ENCODE data around the gene HAUS8. TPM values are rescaled to one million over a fixed set of nuclear protein-coding genes. Genes with fewer than 3 reads are reported as not detected.
"Not testable (repeated sequence)": the region's sequence is repeated elsewhere in the genome, so short reads cannot be mapped to it uniquely, and the experiment has no call there.

Gene HAUS8
- total RNA-seq, 4 donors from 2014 or later = 6.4 to 9.1 (median 6.8) TPM

DNA sequence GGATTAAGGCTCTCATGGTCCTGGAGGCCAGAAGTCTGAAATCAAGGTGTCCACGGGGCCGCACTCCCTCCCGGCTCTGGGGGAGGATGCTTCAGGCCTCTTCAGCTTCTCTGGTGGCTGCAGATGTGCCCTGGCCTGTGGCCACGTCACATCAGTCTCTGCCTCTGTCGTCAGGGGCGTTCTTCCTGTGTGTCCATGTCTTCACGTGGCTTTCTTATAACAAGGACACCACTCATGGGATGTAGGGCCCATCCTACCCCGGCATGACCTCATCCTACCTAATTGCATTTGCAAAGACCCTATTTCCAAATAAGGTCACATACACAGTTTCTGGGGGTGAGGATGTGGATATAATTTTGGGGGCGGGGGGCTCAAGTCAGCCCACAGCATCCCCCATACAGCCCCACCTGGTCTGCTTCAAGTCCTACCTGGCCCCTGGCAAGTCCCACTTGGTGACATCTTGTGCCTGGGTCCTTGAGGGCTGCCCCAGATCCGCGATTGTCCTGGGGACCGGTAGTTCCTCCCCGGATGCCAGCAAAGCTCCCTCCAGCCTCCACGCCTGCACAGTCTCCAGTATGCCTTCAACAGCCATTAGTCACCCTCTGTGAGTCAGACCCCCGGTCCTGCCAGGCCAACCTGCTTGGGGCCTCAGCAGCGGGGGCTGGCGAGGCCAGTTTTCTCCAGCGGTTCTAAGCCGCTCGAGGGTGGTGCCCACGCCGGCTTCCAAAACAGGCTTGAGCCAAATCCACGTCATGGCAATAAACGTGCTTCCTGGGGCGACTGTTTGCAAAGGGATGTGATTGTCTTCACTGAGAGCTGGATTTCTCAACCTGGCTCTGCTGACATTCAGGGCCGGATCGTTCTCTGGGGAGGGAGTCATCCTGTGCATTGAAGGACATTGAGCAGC is 32.5 kb upstream of the HAUS8 start:
- no peaks in the 10 kb centered on the region for H3K9me3 ChIP-seq
- peaks cover 0 to 13% of the 10 kb centered on the region in 2 donors for H3K4me1 ChIP-seq
- no peak for TF ChIP-seq POLR2A (IDR thresholded peaks at IDR 0.05)
- intact Hi-C loops (cut with DNase I) = no loop called here
- no peaks in the 10 kb centered on the region for H3K27me3 ChIP-seq
- 70 to 80% methylated on average over 25 to 27 of the region's 27 CpGs for WGBS, 2 donors
- H3K4me3 ChIP-seq (replicated peaks in 1 of 3) = no peak overlapping the region
- no peaks in the 10 kb centered on the region for H3K36me3 ChIP-seq
- peak overlapping the region in 1 of 3 donors; percentile 44 for H3K27ac ChIP-seq
- DNase-seq = peak; percentile 30 to 42

DNA sequence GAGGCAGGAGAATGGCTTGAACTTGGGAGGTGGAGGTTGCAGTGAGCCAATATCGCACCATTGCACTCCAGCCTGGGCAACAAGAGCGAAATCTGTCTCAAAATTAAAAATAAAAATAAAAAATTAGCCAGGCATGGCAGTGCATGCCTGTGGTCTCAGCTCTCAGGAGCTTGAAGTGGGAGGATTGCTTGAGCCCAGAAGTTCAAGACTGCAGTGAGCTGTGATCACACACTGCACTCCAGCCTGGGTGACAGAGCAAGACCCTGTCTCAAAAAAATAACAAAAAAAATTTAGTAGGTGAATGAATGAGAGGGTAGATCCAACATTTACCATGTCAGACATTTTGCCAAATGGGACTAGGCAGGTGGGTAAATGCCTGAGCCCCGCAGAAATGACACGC is 31.7 kb upstream of the HAUS8 start:
- peaks cover 0 to 13% of the 10 kb centered on the region in 2 donors for H3K4me1 ChIP-seq
- DNase-seq; intact Hi-C loops (cut with DNase I); H3K27me3 ChIP-seq; H3K9me3 ChIP-seq; H3K36me3 ChIP-seq; H3K4me3 ChIP-seq (replicated peaks in 1 of 3); H3K27ac ChIP-seq: not testable (repeated sequence)
- 96 to 98% methylated on average over 4 of the region's 4 CpGs for WGBS, 2 donors

DNA sequence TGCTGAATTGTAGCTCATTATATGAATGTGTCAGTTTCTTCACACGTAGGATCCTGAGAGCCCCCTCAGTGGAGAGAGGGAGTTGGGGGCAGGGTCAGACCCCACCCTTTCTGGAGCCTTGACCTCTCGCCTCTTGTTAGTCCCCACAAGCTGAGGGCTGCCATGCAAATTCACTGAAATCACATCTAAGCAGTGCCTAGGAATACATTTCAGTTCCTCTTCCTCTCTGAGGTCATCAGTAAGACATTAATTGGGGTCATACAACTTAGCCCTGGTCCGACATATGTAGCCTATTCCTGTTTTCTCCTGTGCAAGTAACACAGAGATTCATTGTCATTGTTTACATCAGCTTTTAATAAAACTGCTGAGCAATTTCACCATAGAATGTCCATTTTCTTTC is 30.3 kb upstream of the HAUS8 start:
- Histone ChIP-seq H3K27ac (no peak overlapping the region), H3K4me1 (peaks cover 0 to 13% of the 10 kb centered on the region in 2 donors), H3K27me3 (no peaks in the 10 kb centered on the region), H3K36me3 (peaks cover 10% of the 10 kb centered on the region in 2 donors), H3K4me3 (replicated peaks in 1 of 3) (no peak overlapping the region), H3K9me3 (no peaks in the 10 kb centered on the region)
- no peak for DNase-seq
- intact Hi-C loops (cut with DNase I) = no loop called here
- 76 to 78% methylated on average over 3 of the region's 3 CpGs for WGBS, 2 donors
- no peak for TF ChIP-seq POLR2A (IDR thresholded peaks at IDR 0.05)
- TF ChIP-seq, protein P1, sequence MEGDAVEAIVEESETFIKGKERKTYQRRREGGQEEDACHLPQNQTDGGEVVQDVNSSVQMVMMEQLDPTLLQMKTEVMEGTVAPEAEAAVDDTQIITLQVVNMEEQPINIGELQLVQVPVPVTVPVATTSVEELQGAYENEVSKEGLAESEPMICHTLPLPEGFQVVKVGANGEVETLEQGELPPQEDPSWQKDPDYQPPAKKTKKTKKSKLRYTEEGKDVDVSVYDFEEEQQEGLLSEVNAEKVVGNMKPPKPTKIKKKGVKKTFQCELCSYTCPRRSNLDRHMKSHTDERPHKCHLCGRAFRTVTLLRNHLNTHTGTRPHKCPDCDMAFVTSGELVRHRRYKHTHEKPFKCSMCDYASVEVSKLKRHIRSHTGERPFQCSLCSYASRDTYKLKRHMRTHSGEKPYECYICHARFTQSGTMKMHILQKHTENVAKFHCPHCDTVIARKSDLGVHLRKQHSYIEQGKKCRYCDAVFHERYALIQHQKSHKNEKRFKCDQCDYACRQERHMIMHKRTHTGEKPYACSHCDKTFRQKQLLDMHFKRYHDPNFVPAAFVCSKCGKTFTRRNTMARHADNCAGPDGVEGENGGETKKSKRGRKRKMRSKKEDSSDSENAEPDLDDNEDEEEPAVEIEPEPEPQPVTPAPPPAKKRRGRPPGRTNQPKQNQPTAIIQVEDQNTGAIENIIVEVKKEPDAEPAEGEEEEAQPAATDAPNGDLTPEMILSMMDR (IDR thresholded peaks at IDR 0.05) = no peak

DNA sequence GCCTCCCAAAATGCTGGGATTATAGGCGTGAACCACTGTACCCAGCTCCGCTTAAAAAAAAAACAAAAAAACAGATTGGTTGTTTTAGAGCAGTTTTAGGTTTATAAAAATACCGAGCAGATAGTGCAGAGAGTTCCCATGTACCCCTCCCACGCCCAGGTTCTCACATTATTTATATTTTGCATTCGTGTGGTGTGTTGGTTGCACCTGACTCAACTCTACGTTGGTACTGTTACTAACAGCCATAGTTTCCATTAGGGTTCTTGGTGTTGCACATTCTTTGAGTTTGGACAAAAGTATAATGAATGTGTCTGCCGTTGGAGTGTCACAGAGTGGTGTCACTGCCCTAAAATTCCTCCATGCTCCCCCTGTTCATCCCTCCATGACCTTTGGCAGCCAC is 29.4 kb upstream of the HAUS8 start:
- TF ChIP-seq, protein P1 (IDR thresholded peaks at IDR 0.05) = no peak
- TF ChIP-seq POLR2A (IDR thresholded peaks at IDR 0.05) = no peak
- no peak overlapping the region for H3K4me3 ChIP-seq (replicated peaks in 1 of 3)
- WGBS, 2 donors = 93 to 94% methylated on average over 7 of the region's 7 CpGs
- intact Hi-C loops (cut with DNase I) = no loop called here
- peaks cover 0 to 13% of the 10 kb centered on the region in 2 donors for H3K4me1 ChIP-seq
- DNase-seq = no peak
- peaks cover 10% of the 10 kb centered on the region in 2 donors for H3K36me3 ChIP-seq
- no peaks in the 10 kb centered on the region for H3K27me3 ChIP-seq
- H3K9me3 ChIP-seq = no peaks in the 10 kb centered on the region
- H3K27ac ChIP-seq = no peak overlapping the region

DNA sequence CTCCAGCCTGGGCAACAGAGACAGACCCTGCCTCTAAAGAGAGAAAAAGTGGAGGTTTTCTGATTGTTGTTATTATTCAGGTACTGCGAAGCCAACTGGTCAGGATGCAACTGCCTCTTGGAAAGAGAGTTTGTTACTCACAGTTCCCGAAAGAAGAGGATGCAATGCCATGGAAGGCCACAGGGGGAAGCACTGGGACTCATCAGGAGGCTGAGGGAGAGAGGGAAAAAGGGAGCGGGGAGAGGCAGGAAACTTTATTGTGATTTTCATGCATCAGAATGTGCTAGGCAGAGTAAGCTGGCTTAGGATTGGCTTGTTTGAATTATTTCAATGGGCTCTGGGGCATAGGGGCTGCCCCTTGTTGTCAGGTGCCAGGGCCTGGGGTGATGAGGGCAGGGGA is 27.9 kb upstream of the HAUS8 start:
- H3K27me3 ChIP-seq = no peaks in the 10 kb centered on the region
- TF ChIP-seq POLR2A (IDR thresholded peaks at IDR 0.05) = no peak
- TF ChIP-seq, protein P1 (IDR thresholded peaks at IDR 0.05) = peak in 1 of 6 experiments; percentile 35
- H3K36me3 ChIP-seq = peaks cover 10% of the 10 kb centered on the region in 2 donors
- H3K27ac ChIP-seq = no peak overlapping the region
- intact Hi-C loops (cut with DNase I) = no loop called here
- peaks cover 0 to 8% of the 10 kb centered on the region in 2 donors for H3K4me1 ChIP-seq
- no peak overlapping the region for H3K4me3 ChIP-seq (replicated peaks in 1 of 3)
- no peak for DNase-seq
- H3K9me3 ChIP-seq = no peaks in the 10 kb centered on the region
- 84 to 94% methylated on average over 3 of the region's 3 CpGs for WGBS, 2 donors
